ENCODE results near the gene RSRC2. TPM values are rescaled to one million over a fixed set of nuclear protein-coding genes. Genes with fewer than 3 reads are reported as not detected.

The RSRC2 gene
- total and polyA plus RNA-seq, 9 of the 15 experiments (the other 6 are each of a cell fraction or from before 2014, with no cell fraction given), result 52.6 to 123 (median 80.3) TPM

GRCh38 chr12:122517877-122518276 is 8.9 kb downstream of the RSRC2 start (continued):
- TF ChIP-seq ZHX1 (conservative IDR thresholded peaks at IDR 0.05; ENCODE audit: low read length) (no peak), KDM1A (IDR thresholded peaks at IDR 0.05) (peak; percentile 99 to 100), HDGF (IDR thresholded peaks at IDR 0.05) (no peak), CBFA2T3 (IDR thresholded peaks at IDR 0.05) (peak; percentile 75), SUPT5H (IDR thresholded peaks at IDR 0.05) (no peak), NEUROD1 (IDR thresholded peaks at IDR 0.05; ENCODE audit: borderline replicate concordance, low read depth, low read length, partially characterized antibody) (no peak), CBX1 (IDR thresholded peaks at IDR 0.05; ENCODE audit: low read depth) (no peak), FOSL1 (tag; conservative IDR thresholded peaks at IDR 0.05) (peak; percentile 89), MTA2 (IDR thresholded peaks at IDR 0.05; ENCODE audit: low read depth) (no peak), ARHGAP35 (IDR thresholded peaks at IDR 0.05; ENCODE audit: partially characterized antibody) (no peak), TAF1 (IDR thresholded peaks at IDR 0.05; ENCODE audit: control insufficient read depth, extremely low read depth, insufficient read depth, low read length, severe bottlenecking) (no peak), GTF2F1 (IDR thresholded peaks at IDR 0.05; ENCODE audit: low read depth, low read length) (no peak), SREBF2 (CRISPR knock-in tag; IDR thresholded peaks at IDR 0.05) (no peak), ZNF609 (CRISPR knock-in tag; IDR thresholded peaks at IDR 0.05; ENCODE audit: borderline replicate concordance) (no peak), ZFX (CRISPR knock-in tag; IDR thresholded peaks at IDR 0.05) (no peak), DACH1 (IDR thresholded peaks at IDR 0.05; ENCODE audit: partially characterized antibody) (no peak), PTTG1 (tag; IDR thresholded peaks at IDR 0.05; ENCODE audit: low read depth) (no peak), XRCC5 (IDR thresholded peaks at IDR 0.05; ENCODE audit: low read depth, low read length) (no peak)

Measured in K562 (cell line).